HepG2 (cell line): ENCODE measurements around the gene CARHSP1. TPM values are rescaled to one million over a fixed set of nuclear protein-coding genes. Genes with fewer than 3 reads are reported as not detected.

Experiments
- ETV6 ChIP-seq: sonication (generic); formaldehyde crosslinking; conservative IDR thresholded peaks from 2 replicates; pipeline ENCODE4 v1.4.0; 2020; ENCODE audit warnings: missing genetic modification reagents
- FOXC1 ChIP-seq: sonication (generic); formaldehyde crosslinking; IDR thresholded peaks from 2 replicates; pipeline ENCODE4 v1.8.0; 2022; ENCODE audit warnings: mild to moderate bottlenecking, missing genetic modification reagents, borderline replicate concordance
- JUND ChIP-seq: sonication (generic); formaldehyde crosslinking; IDR thresholded peaks from 2 replicates; pipeline ENCODE4 v1.8.0; 2022; ENCODE audit warnings: mild to moderate bottlenecking, missing genetic modification reagents
- MXD4 ChIP-seq: IDR thresholded peaks from 2 replicates; pipeline ENCODE4 v1.6.1; 2016; ENCODE audit warnings: mild to moderate bottlenecking, missing biosample characterization, missing genetic modification reagents
- NR3C1 ChIP-seq: sonication (generic); formaldehyde crosslinking; IDR thresholded peaks from 2 replicates; pipeline ENCODE4 v1.4.0; 2020; ENCODE audit warnings: missing genetic modification reagents
- PHF21A ChIP-seq: sonication (generic); formaldehyde crosslinking; IDR thresholded peaks from 2 replicates; pipeline ENCODE4 v1.5.0; 2020; ENCODE audit warnings: mild to moderate bottlenecking, missing genetic modification reagents
- REL ChIP-seq: sonication (generic); formaldehyde crosslinking; conservative IDR thresholded peaks from 2 replicates; pipeline ENCODE4 v1.8.0; 2022; ENCODE audit warnings: mild to moderate bottlenecking, missing genetic modification reagents, moderate library complexity
- SKI ChIP-seq: fragments of 450-650 bp; IDR thresholded peaks from one replicate; pipeline ENCODE4 v1.6.1; 2018; ENCODE audit warnings: mild to moderate bottlenecking; ENCODE audit not compliant: partially characterized antibody
- SMYD3 ChIP-seq: sonication (generic); formaldehyde crosslinking; IDR thresholded peaks from 2 replicates; pipeline ENCODE4 v1.8.1; 2023; ENCODE audit warnings: mild to moderate bottlenecking, missing genetic modification reagents
- SSRP1 ChIP-seq: IDR thresholded peaks from 2 replicates; pipeline ENCODE4 v1.6.1; 2016; ENCODE audit warnings: control low read depth
- WIZ ChIP-seq: sonication (generic); formaldehyde crosslinking; IDR thresholded peaks from 2 replicates; pipeline ENCODE4 v1.5.1; 2020; ENCODE audit warnings: mild to moderate bottlenecking, missing genetic modification reagents
- ZNF547 ChIP-seq: sonication (generic); formaldehyde crosslinking; IDR thresholded peaks from 2 replicates; pipeline ENCODE4 v1.5.1; 2020; ENCODE audit warnings: mild to moderate bottlenecking, missing genetic modification reagents
- ZNF724P ChIP-seq: sonication (generic); formaldehyde crosslinking; IDR thresholded peaks from 2 replicates; pipeline ENCODE4 v1.8.0; 2022; ENCODE audit warnings: missing genetic modification reagents, borderline replicate concordance
- ZNF772 ChIP-seq: sonication (generic); formaldehyde crosslinking; IDR thresholded peaks from 2 replicates; pipeline ENCODE4 v1.5.0; 2020; ENCODE audit warnings: mild to moderate bottlenecking, missing genetic modification reagents
- polyA plus RNA-seq, 8 experiments: library from polyadenylated mRNA; depleted of rRNA in 3 of 8; stranded (reverse) in 7 of 8; unstranded in 1 of 8; fragments of >200 nt; fragmentation: Illumina TruSeq in 4 of 8; extraction: Trizol in 4 of 8; gene quantifications; 2 replicates each; pipeline versions ENCODE4 v1.2.1 to v1.2.3, GENCODE V29; 2011 to 2016; ENCODE audit warnings: low read depth in 4 of 8, missing spikeins in 1 of 8, mixed read lengths in 1 of 8; ENCODE audit not compliant: insufficient read depth in 1 of 8
- total RNA-seq, 5 experiments: library from RNA; depleted of rRNA; stranded (reverse); fragments of >200 nt; fragmentation: Illumina TruSeq; extraction: Trizol; gene quantifications; 2 replicates each; pipeline ENCODE4 v1.2.3, GENCODE V29; 2016; ENCODE audit warnings: low read depth in 1 of 5
- TF ChIP-seq, protein P1 (sequence below): sonication (generic); formaldehyde crosslinking; IDR thresholded peaks from 2 replicates; pipeline ENCODE4 v1.4.0; 2020; ENCODE audit warnings: mild to moderate bottlenecking, missing genetic modification reagents, borderline replicate concordance
- TF ChIP-seq, protein P2 (sequence below): sonication (generic); formaldehyde crosslinking; IDR thresholded peaks from 2 replicates; pipeline ENCODE4 v1.5.0; 2020; ENCODE audit warnings: missing genetic modification reagents
- TF ChIP-seq, protein P3 (sequence below): sonication (generic); formaldehyde crosslinking; IDR thresholded peaks from 2 replicates; pipeline ENCODE4 v1.9.0; 2022; ENCODE audit warnings: missing genetic modification reagents, mild to moderate bottlenecking, borderline replicate concordance

CARHSP1 gene
- total and polyA plus RNA-seq, 2 of the 13 experiments (the other 11 are each of a cell fraction or from before 2014, with no cell fraction given), result 173 to 345 TPM

DNA sequence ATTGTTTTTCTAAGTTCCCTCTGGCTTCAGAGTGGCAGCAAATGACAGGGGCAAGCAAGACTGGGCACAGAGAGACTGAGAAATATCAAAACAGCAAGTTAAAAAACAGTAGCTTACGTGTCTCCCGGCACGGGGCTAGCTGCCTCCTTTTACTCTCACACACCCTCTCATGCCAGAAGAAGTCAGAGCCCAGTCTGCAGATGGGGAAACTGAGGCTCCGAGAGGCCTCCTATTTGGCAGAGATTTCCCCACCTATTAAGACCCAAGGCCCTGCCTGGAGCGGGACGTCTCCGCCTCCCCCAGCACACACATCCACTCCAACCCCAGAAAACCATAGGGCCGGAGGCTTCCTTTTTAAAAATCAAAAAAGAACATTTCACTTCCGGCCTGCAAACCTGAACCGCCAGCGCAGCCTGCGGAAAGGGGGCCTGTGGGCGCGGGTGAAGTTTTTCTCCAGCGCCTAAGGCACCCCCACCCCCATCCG lies 832 bp downstream of the CARHSP1 start (continued):
- TF ChIP-seq ZNF724P (CRISPR knock-in tag) (no peak), ZNF547 (CRISPR knock-in tag) (no peak), WIZ (CRISPR knock-in tag) (no peak), MXD4 (peak; percentile 26; the same call in 1 of the 2 replicates), SMYD3 (CRISPR knock-in tag) (no peak), NR3C1 (CRISPR knock-in tag) (no peak), SSRP1 (no peak), ZNF772 (no peak), FOXC1 (CRISPR knock-in tag) (0 out of 2 replicates have a peak, but pooled peaks have one; percentile 5), PHF21A (CRISPR knock-in tag) (peak; percentile 6; the same call in 1 of the 2 replicates), REL (CRISPR knock-in tag) (no peak), ETV6 (no peak), JUND (CRISPR knock-in tag) (no peak), SKI (no peak)
- TF ChIP-seq, protein P1, sequence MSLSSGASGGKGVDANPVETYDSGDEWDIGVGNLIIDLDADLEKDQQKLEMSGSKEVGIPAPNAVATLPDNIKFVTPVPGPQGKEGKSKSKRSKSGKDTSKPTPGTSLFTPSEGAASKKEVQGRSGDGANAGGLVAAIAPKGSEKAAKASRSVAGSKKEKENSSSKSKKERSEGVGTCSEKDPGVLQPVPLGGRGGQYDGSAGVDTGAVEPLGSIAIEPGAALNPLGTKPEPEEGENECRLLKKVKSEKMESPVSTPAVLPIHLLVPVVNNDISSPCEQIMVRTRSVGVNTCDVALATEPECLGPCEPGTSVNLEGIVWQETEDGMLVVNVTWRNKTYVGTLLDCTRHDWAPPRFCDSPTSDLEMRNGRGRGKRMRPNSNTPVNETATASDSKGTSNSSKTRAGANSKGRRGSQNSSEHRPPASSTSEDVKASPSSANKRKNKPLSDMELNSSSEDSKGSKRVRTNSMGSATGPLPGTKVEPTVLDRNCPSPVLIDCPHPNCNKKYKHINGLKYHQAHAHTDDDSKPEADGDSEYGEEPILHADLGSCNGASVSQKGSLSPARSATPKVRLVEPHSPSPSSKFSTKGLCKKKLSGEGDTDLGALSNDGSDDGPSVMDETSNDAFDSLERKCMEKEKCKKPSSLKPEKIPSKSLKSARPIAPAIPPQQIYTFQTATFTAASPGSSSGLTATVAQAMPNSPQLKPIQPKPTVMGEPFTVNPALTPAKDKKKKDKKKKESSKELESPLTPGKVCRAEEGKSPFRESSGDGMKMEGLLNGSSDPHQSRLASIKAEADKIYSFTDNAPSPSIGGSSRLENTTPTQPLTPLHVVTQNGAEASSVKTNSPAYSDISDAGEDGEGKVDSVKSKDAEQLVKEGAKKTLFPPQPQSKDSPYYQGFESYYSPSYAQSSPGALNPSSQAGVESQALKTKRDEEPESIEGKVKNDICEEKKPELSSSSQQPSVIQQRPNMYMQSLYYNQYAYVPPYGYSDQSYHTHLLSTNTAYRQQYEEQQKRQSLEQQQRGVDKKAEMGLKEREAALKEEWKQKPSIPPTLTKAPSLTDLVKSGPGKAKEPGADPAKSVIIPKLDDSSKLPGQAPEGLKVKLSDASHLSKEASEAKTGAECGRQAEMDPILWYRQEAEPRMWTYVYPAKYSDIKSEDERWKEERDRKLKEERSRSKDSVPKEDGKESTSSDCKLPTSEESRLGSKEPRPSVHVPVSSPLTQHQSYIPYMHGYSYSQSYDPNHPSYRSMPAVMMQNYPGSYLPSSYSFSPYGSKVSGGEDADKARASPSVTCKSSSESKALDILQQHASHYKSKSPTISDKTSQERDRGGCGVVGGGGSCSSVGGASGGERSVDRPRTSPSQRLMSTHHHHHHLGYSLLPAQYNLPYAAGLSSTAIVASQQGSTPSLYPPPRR (CRISPR knock-in tag), result no peak
- TF ChIP-seq, protein P2, sequence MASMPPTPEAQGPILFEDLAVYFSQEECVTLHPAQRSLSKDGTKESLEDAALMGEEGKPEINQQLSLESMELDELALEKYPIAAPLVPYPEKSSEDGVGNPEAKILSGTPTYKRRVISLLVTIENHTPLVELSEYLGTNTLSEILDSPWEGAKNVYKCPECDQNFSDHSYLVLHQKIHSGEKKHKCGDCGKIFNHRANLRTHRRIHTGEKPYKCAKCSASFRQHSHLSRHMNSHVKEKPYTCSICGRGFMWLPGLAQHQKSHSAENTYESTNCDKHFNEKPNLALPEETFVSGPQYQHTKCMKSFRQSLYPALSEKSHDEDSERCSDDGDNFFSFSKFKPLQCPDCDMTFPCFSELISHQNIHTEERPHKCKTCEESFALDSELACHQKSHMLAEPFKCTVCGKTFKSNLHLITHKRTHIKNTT (CRISPR knock-in tag), result no peak
- TF ChIP-seq, protein P3, sequence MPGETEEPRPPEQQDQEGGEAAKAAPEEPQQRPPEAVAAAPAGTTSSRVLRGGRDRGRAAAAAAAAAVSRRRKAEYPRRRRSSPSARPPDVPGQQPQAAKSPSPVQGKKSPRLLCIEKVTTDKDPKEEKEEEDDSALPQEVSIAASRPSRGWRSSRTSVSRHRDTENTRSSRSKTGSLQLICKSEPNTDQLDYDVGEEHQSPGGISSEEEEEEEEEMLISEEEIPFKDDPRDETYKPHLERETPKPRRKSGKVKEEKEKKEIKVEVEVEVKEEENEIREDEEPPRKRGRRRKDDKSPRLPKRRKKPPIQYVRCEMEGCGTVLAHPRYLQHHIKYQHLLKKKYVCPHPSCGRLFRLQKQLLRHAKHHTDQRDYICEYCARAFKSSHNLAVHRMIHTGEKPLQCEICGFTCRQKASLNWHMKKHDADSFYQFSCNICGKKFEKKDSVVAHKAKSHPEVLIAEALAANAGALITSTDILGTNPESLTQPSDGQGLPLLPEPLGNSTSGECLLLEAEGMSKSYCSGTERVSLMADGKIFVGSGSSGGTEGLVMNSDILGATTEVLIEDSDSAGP (CRISPR knock-in tag), result peak; percentile 30; the same call in 1 of the 2 replicates
